Right ventricle myocardium superior (tissue), 1 donor: Measurements from ENCODE around the gene ITGA1. TPM values are rescaled to one million over a fixed set of nuclear protein-coding genes. Genes with fewer than 3 reads are reported as not detected.

Experiments
- ATAC-seq: fragments of 200-7000 bp; cut with Tn5 transposase; one replicate; pipeline ENCODE4 v1.9.1; 2020; ENCODE audit warnings: mild to moderate bottlenecking; ENCODE audit not compliant: poor library complexity
- DNase-seq: peaks from one replicate; pipeline ENCODE4 v3.0.0-alpha.2; 2020
- intact Hi-C: fragments of 100-400 bp; cut with DNase I; formaldehyde crosslinking; loops from one replicate; pipeline ENCODE4 v1.11.2; 2022
- total RNA-seq: library from RNA; stranded (reverse); fragmentation: NEBNext Ultra II Directional; extraction: Animal tissue kit (Norgen Biotek cat#: 25700); gene quantifications from one replicate; pipeline ENCODE4 v1.2.1, GENCODE V29; 2021
- donor health status: DM: no; HTN: yes; CAD: no; lungs with severe emphysema.

The ITGA1 gene
- total RNA-seq, 1 donor from 2014 or later: 23.6 TPM

DNA sequence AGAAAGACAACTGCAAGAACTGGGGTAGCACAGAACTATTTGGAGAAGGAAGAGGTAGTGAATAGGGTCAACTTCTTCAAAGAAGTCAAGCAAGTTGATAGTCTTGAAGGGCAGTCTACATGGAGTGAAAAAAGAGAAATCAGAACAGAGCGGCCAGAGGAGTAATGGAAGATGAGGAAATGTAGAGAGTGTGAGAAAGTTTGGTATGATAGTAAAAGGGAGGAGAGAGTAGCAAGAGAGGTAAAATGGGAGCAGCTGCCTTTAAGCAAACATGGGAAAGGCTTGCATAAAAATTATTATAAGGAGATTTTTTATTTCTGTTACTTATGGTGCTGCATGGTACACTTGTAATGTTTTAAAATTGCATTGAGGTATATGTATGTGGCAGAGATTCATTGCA lies 208.2 kb downstream of the ITGA1 start:
- intact Hi-C loops: no loop called here
- ATAC-seq (no peak), DNase-seq (no peak)

DNA sequence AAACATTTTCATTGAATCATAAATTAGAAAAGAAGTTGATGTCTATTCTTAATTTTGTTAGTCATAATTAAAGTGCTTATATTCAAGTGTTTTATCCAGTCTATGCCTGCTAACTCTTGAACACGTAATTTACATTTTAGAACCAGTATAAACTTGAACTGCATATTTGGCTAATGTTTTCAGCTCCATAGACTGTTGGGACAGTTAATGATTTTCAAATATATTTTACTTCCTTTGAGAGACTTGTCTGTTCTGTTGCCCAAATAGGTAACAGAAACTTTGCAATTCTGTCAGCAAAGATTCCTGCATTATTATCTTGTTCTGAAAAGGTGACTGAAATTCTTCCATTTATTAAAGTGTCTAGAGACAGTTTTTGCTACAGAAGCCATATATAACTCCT lies 209.3 kb downstream of the ITGA1 start:
- ATAC-seq (no peak), DNase-seq (no peak)
- intact Hi-C loops: no loop called here

GRCh38 chr5:52997424-52997823 lies 209.7 kb downstream of the ITGA1 start:
- ATAC-seq (no peak), DNase-seq (no peak)
- intact Hi-C loops: no loop called here

GRCh38 chr5:52998552-52999313 lies 211.0 kb downstream of the ITGA1 start:
- no peak for DNase-seq
- ATAC-seq: no peak
- intact Hi-C loops: no loop called here

DNA sequence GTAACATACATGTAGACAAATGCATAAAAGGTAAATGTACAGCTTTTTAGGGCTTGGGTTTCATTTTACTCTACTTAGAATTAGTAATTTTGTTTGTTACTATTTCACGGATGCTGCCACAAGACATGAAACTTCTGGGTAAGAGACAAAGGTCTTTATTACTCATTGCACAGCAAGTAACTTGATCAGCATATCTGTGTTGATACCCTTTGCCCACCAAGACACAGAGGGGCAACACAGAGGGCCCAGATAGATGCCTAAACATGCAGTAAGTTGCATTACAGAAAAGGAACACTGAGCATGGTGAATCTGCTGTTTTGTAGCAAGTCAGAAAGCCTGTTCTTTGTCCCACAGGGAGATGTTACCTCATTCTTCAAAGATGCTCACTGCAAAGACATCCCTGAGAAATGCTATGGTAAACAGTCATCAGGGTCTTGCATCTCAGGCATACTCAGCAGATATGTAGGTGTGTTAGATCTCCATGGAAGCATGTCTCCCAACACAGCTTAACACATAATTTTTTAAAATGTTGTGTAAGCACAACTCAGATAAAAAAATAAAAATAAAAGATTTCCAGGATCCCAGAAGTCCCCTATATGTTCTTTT lies 211.7 kb downstream of the ITGA1 start:
- intact Hi-C loops: no loop called here
- ATAC-seq (no peak), DNase-seq (no peak)

GRCh38 chr5:53001541-53001940 lies 213.8 kb downstream of the ITGA1 start:
- ATAC-seq (no peak), DNase-seq (no peak)
- intact Hi-C loops: no loop called here

GRCh38 chr5:53002491-53002890 lies 214.8 kb downstream of the ITGA1 start:
- intact Hi-C loops: no loop called here
- ATAC-seq (no peak), DNase-seq (no peak)

GRCh38 chr5:53003144-53003543 lies 215.4 kb downstream of the ITGA1 start:
- no peak for ATAC-seq
- DNase-seq: no peak
- intact Hi-C loops: no loop called here

GRCh38 chr5:53006911-53007890 lies 219.5 kb downstream of the ITGA1 start:
- ATAC-seq (no peak), DNase-seq (no peak)
- intact Hi-C loops: no loop called here

DNA sequence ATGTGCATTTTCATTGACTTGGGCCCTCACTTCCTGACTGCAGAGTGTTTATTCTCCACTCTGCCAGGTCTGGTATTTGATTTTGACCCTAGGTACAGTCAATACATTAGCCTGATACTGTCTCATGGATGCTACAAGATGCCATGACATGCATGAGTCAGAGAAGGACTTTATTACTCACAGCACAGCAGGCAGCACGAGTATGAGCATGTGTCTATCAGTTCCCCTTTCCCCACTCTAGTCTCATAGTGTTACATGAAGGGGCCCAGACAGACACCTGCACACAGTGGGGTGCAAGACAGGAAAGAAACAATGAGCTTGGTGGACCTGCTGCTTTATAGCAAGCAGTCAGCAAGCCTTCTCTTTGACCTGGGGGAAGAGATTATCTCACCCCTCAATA lies 221.0 kb downstream of the ITGA1 start:
- no peak for ATAC-seq
- DNase-seq: no peak
- intact Hi-C loops: no loop called here

Other genes starting within 250 kb of the ITGA1 start
- 16.9 TPM for gene PELO, start within 50 bp of the ITGA1 start, total RNA-seq
- gene ITGA2, start 201.4 kb downstream of the ITGA1 start, total RNA-seq: 0.97 TPM